HuH-7.5 (cell line): Measurements from ENCODE around the gene ARAP1.
A peak's percentile ranks its signal among the peaks of the same experiment; 100 is the strongest.

Experiments used
- DNase-seq: peaks from one replicate; pipeline ENCODE4 v3.0.0; 2011; ENCODE audit warnings: low spot score

ARAP1 gene

GRCh38 chr11:72703267-72704008, 48.8 kb downstream of the ARAP1 start:
- DNase-seq = no peak

DNA sequence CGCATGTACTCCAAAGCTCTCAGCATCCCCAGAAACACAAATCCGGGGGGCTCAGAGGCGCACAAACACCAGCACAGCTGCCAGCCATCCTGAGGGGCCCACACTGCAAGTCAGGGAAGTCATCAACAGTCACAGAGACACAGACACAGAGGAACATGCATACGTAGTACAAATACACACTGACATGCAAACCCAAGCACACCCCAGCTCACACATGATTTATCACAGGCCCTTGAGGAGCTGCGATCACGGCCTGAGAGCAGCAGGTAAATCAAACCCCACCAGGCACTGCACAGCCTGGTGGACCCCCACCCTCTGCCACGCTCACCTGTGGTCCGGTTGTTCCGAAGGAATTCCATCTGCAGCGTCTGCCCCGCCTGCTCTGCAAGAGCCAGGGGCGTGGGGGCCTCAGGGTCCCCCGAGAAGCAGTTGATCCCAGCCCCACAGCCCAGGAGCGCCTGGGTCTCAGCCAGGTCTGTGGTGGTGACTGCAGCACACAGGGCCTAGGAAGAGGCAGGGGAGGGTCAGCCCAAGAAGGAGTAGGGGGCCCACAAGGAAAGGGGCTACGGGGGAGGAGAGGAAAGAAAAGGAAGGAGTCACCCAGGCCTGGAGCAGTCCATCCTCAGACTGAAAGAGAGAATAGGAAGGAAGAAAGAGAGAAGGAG, 49.5 kb downstream of the ARAP1 start:
- no peak for DNase-seq

GRCh38 chr11:72702096-72702495, 50.1 kb downstream of the ARAP1 start:
- no peak for DNase-seq

- no peak for DNase-seq
These were observed 50.7 kb downstream of the ARAP1 start for GRCh38 chr11:72701466-72701865.

GRCh38 chr11:72700146-72700545, 52.1 kb downstream of the ARAP1 start:
- no peak for DNase-seq

GRCh38 chr11:72697814-72698213, 54.4 kb downstream of the ARAP1 start:
- DNase-seq = no peak

- DNase-seq = no peak
These were observed 55.1 kb downstream of the ARAP1 start for GRCh38 chr11:72696866-72697700.

- no peak for DNase-seq
These were observed 56.9 kb downstream of the ARAP1 start for GRCh38 chr11:72695354-72695753.

- no peak for DNase-seq
These were observed 58.8 kb downstream of the ARAP1 start for GRCh38 chr11:72693271-72693968.

DNA sequence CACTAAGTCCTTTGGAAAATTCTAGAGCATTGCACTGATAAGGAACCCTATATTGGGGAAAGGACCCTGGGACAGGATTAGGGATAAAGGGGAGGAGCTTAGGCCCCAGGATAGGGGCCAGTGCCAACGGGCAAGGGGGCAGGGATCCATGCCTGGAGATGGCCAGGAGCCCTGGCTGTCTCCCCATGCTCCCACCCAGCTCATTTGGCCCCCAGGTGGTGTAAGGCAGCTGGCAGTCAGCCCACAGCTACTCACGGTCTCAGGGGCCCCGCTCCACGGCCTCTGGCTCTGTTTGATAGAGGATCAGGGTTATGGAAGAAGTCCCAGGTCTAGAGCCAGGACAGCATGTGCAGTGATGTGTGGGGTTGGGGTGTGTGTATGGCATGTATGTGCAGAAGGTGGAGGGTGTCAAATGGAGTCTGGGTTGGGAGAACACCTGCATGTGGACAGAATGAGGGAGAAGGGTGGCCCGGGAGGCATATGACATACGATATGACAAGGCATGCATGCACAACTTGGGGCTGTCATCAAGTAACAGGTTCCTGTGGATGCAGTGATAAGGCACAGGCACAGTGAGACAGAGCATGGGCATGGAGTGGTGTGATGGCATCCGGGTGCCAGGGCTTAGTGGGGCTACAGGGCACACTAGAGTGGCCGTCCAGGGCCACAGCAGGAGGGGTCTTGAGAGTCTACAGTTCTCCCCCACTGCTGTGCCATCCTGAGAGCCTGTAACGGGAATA, 59.5 kb downstream of the ARAP1 start:
- DNase-seq = no peak

DNA sequence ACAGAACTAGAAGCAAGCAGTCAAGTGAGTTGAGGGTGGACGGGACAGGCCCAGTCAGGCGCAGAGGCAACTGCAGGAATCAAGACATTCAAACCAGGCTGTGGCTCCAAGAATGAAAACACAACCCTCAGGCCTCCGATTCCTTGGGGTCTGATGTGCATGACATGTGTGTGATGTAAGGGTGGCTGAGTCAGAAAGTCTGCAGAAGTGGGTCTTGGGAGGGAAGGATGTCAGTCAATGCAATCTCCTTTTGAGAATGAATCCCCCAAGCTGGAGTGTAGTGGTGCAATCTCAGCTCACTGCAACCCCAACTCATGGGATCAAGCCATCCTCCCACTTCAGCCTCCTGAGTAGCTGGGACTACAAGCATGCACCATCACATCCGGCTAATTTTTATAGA, 62.0 kb downstream of the ARAP1 start:
- no peak for DNase-seq

- DNase-seq = no peak
These were observed 63.3 kb downstream of the ARAP1 start for GRCh38 chr11:72688929-72689328.

GRCh38 chr11:72688486-72688885, 63.7 kb downstream of the ARAP1 start:
- DNase-seq = no peak

- DNase-seq = no peak
These were observed 64.9 kb downstream of the ARAP1 start for GRCh38 chr11:72687326-72687725.

DNA sequence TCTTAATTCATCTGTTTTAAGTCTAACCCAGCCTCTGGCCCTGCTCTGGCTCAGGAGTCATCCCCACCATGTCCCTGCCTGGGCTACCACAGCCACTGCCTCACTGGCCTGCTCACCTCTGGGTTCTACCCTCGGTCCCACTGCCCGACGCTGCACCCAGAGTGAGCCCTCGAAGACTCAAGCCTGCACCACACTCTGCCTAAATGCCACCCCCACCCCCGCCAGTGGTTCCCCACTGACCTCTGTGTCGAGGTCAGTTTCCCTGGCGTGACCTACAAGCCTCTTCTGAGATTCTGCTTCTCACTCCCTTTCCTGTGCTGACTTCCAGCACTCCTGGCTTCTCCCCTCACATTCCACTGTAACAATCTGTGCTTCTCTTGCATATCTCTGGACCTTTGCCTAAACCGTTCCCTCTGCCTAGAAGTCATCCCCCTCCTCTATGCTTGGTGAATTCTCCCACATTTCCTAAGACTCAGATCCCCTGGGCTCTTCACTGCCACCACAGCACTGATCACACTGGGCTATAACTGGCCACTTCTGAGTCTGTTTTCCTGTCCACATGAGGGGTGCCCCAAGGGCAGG, 65.5 kb downstream of the ARAP1 start:
- no peak for DNase-seq

DNA sequence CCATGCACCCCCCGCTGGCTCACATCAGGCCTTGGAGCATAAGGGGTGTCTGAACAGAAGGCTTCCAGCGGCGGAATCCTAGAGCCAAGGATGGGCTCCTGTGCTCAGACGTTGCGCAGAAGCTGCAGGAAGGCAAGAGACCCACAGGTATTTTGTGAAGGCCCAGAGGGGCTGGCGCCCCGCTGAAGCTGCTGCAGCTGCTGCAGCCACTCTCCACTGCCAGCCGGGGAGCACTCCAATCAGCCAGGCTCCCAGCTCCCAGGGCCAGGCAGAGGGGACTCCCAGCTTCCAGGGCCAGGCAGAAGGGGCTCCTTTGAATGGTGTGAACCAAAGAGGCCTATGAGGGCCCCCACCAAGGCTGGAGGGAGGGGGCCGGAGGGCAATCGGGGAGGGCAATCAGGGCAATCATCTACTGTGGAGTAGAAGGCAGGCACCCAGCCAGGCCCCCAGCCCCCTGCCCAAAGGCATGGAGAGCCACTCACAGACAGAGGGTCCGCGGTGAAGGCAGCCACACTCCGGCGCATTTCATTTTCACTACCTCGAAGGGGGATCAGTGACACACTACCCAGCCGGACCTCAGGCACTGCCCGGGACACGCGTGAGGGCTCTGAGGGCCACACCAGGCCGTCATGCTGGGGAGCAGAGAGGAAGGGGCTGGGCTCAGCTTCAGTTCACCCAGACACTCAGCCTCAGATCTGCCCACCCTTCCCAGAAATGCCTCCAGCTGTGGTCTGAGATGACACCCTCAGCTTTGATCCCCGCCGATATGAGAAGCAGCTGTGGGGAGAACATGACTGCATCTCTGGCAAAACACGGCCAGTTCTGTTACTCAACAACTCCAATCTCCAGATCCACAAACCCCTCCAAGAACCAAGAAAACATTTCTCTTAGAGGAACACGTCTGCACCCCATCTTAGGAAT, 66.4 kb downstream of the ARAP1 start:
- no peak for DNase-seq

- DNase-seq = peak; percentile 95
These were observed 67.8 kb downstream of the ARAP1 start for GRCh38 chr11:72684236-72684912.

DNA sequence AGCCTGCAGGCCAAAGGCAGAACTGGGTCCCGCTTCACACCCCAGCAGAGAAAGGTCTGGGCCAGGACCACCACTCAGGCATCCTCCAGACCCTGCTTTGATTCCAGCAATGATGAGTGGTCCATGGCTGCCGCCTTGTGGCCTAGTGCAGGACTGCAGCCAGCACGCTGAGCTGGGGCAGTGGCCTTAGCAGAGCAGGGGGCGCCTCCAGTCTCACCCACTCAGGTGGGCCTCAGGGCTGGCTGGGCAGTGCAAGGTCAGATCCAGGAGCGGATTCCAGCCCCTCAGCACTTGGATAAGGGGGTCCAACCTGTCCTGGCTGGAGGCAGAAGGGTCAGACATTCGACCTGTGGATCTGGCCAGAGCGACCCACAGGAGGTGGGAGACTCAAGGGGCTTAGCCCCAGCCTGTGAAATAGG, 68.4 kb downstream of the ARAP1 start:
- peak; percentile 84 for DNase-seq

DNA sequence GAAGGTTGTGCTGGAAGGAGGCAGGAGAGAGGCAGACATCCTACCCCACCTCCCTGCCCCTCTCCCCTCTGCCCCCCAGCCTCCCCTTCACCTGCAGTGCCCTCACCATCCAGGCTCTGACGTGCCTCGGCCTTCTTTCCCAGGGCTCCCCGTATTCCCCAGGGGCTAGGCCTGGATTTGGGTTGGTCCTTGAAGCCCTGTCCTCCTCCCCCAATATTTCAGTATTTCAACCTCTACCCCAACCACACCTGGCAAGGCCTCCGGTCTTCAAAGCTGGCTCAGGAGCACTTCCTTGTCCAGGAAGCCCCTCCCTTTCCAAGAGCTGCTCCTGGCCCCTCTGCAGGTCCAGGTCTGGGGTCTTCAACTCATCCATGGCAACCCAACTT, 69.4 kb downstream of the ARAP1 start:
- DNase-seq = no peak
